ENCODE measurements around the gene NOP53. TPM values are rescaled to one million over a fixed set of nuclear protein-coding genes. Genes with fewer than 3 reads are reported as not detected.
"Not testable (repeated sequence)": the region's sequence is repeated elsewhere in the genome, so short reads cannot be mapped to it uniquely, and the experiment has no call there.

Gene NOP53
- total and polyA plus RNA-seq, 8 donors = 110 to 784 (median 507) TPM

- H3K4me1 ChIP-seq = peaks cover 30 to 40% (median 35%) of the 10 kb centered on the region in 4 donors
- TF ChIP-seq EP300 (IDR thresholded peaks at IDR 0.05) = no peak
- no peak for TF ChIP-seq CTCF (IDR thresholded peaks at IDR 0.05)
- TF ChIP-seq POLR2AphosphoS5 (IDR thresholded peaks at IDR 0.05) = no peak
- no peak for TF ChIP-seq POLR2A (IDR thresholded peaks at IDR 0.05)
- no peaks in the 10 kb centered on the region for H3K9me3 ChIP-seq
- H3K4me3 ChIP-seq = no peak overlapping the region
- WGBS, 5 donors = 40 to 54% (median 45%) methylated on average over 4 of the region's 4 CpGs
- intact Hi-C loops (cut with DNase I; ENCODE audit: low total_unique reads) = no loop called here
- H3K36me3 ChIP-seq = peaks cover 6 to 12% (median 11%) of the 10 kb centered on the region in 4 donors
- peak overlapping the region in 3 of 5 donors; percentile 95 for H3K27ac ChIP-seq
- peak in 1 of 2 donors; percentile 87 for DNase-seq
- H3K27me3 ChIP-seq = no peaks in the 10 kb centered on the region
Observed at GRCh38 chr19:47776568-47776967, 31.2 kb downstream of the NOP53 start.

GRCh38 chr19:47777245-47778048 is 32.1 kb downstream of the NOP53 start:
- H3K4me1 ChIP-seq = peaks cover 39 to 48% (median 42%) of the 10 kb centered on the region in 4 donors
- intact Hi-C loops (cut with DNase I; ENCODE audit: low total_unique reads); H3K9me3 ChIP-seq; DNase-seq; H3K27me3 ChIP-seq: not testable (repeated sequence)
- H3K27ac ChIP-seq = peak overlapping the region; percentile 95 to 97 (median 95)
- 55 to 79% (median 70%) methylated on average over 23 of the region's 23 CpGs for WGBS, 5 donors
- H3K36me3 ChIP-seq = peaks cover 6 to 19% (median 16%) of the 10 kb centered on the region in 4 donors
- peak overlapping the region; percentile 78 to 93 (median 86) for H3K4me3 ChIP-seq

DNA sequence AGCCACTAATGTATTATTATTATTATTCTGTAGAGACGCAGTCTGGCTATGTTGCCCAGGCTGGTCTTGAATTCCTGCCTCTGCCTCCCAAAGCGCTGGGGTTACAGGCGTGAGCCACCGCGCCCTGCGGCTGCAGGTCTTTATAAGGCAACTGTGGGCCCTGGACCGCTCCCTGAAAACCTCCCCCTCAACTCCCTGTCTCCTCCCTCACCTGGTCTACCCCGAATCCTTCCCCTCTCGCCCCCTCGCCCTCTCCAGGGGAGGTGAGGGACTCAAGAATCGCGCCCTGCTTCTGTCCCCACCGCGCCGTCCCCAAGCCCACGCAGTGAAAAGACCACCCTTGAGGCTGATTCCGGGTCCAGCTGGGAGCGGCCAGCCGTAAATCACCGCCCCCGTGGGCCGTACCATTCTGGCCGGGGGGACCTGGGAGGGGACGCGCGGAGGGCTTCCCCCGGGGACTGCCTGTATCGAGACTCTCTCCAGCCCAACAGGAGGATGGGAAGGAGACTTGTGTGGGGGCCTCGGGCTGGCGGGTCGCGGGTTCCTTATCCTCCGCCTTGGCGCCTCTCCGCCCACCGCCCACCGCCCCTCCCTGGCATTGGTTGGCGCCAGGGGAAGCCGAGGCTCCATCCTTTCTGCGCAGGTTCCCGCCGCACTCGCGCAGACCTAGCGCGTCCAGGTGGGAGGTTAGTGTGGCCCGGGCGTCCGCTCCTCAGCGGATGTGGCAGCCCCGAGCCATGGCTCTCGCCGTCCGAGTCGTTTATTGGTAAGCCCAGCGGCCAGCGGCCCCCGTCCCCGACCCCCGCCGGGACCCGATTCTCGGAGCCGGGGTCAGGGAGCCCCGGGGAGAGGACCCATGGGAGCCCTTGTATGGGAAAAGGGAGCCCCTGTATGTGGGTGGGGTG is 33.0 kb downstream of the NOP53 start, which contains the start of gene SELENOW:
TSS of gene SELENOW (plus strand) at position 655 of the 905 bp plus-strand sequence. CDS start at position 738, 83 bp downstream.
- peak within 1 kb of the TSS; percentile 95 to 97 (median 95) for H3K27ac ChIP-seq
- TF ChIP-seq EP300 (IDR thresholded peaks at IDR 0.05) = peak; percentile 12
- TF ChIP-seq POLR2A (IDR thresholded peaks at IDR 0.05) = peak in 2 of 4 donors; percentile 57 to 85
- TF ChIP-seq POLR2AphosphoS5 (IDR thresholded peaks at IDR 0.05) = peak; percentile 92 to 99 (median 98)
- no peak for TF ChIP-seq CTCF (IDR thresholded peaks at IDR 0.05)
- peaks cover 14 to 27% (median 25%) of the 10 kb centered on the region in 4 donors for H3K36me3 ChIP-seq
- H3K4me1 ChIP-seq = peaks cover 40 to 53% (median 47%) of the 10 kb centered on the region in 4 donors
- H3K4me3 ChIP-seq = peak within 1 kb of the TSS; percentile 78 to 93 (median 86)
- peak; percentile 83 to 92 for DNase-seq
- H3K9me3 ChIP-seq = no peaks in the 10 kb centered on the region
- H3K27me3 ChIP-seq = no peaks in the 10 kb centered on the region
- intact Hi-C loops (cut with DNase I; ENCODE audit: low total_unique reads) = no loop called here
- 0 to 6% (median 1%) methylated on average over 8 to 65 of the region's 65 CpGs for WGBS, 5 donors

DNA sequence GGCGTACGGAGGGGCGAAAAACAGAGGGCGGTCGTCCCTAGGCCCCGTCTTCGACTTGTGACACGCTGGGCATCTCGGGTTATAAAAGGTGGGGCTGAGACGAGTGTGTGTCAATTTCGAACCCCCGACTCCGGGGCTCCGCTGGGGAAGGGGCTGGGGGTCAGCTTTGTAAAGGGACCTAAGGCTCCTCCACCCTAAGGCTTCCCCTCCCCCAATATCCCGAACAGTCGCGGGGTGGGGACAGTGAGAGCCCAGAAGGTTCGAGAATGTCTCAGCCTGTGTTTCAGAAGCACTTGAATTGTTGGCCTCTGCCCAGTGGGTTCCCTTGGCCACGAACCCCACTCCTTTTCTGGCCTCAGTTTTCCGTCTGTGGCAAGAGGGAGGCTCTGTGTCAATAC is 33.6 kb downstream of the NOP53 start:
- Histone ChIP-seq H3K27ac (peak overlapping the region; percentile 95 to 97 (median 95)), H3K9me3 (no peaks in the 10 kb centered on the region), H3K4me1 (peaks cover 40 to 55% (median 49%) of the 10 kb centered on the region in 4 donors), H3K36me3 (peaks cover 20 to 34% (median 31%) of the 10 kb centered on the region in 4 donors), H3K27me3 (no peaks in the 10 kb centered on the region), H3K4me3 (peak overlapping the region; percentile 78 to 93 (median 86))
- 0 to 1% (median 0%) methylated on average over 18 to 20 of the region's 20 CpGs for WGBS, 5 donors
- peak in 1 of 2 donors; percentile 58 for DNase-seq
- intact Hi-C loops (cut with DNase I; ENCODE audit: low total_unique reads) = no loop called here
- TF ChIP-seq POLR2A (IDR thresholded peaks at IDR 0.05) (no peak), CTCF (IDR thresholded peaks at IDR 0.05) (no peak), EP300 (IDR thresholded peaks at IDR 0.05) (no peak)

All from stomach (tissue), 9 donors.